Activated CD8-positive, alpha-beta memory T cell treated with anti-CD3 and anti-CD28 coated beads, Interleukin-2, amount 50 U/mL, for 4 hours (primary cell): Measurements from ENCODE around the gene FOXP4.

Source experiments
- DNase-seq: peaks from one replicate; pipeline ENCODE4 v3.0.0-alpha.2; 2020

The FOXP4 gene

DNA sequence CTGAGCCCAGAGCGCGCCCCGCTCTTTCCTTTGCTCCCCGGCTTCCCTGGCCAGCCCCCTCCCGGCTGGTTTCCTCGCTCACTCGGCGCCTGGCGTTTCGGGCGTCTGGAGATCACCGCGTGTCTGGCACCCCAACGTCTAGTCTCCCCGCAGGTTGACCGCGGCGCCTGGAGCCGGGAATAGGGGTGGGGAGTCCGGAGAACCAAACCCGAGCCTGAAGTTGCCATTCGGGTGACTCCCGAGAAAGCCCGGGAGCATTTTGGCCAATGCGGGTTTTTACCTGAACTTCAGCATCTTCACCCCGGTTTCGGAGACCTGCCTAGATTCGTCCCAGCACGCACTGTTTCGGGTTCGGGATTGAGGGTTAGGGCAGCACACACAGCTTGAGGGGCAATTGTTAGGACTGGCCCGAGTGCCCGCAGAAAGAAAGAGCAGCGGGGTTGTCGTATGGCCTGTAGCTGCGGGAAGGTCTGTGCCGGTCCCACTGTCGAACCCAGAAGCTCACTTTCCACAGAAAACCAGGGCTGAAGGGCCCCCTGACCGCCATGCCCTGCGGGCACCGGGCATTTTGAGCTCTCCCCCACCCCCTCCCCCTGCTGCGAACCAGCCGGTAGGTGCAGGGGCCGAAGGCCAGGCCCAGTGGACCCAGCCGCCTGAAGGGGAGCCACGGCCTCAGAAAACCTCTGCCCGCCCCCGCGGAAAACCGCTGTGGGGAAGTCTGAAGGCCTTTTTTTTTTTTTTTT, 2.1 kb downstream of the FOXP4 start:
- peak; percentile 49 for DNase-seq

DNA sequence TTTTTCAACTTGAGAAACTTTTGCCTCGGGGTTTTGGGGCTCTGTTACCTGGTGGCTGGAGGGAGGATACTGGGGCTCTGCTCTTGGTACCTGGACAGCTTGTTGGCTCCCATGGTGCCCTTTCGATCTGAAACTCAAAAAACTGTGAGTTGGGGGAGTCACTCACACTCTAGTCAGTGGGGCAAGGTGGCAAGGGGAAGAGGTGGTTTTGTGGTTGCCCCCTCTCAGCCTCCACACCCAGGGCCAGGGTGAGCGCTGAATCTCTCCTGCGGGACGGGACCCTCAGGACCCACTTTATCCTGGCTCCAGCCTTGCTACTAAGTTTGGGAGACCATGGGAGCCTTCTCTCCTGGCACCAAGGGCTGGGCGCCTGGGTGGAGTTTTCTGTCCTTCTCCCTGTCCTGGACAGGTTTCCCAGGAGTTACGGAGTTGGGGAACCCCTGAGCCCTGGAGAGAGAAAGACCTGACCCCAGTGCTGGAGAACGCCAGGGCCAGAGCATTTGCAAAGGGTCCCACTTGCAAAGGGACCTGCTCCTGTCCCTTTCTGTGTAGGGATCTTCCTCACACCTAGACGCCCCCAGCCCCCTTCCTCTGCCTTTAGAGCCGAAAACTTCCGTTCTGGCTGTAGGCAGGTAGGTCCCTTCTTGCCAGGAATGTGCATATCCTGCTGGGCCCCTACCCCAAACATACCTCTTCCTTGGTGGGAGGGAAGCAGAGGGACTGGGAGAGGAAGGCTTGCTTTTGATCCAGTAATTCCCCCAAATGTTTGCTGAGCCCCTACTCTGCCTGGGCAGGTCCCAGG, 2.9 kb downstream of the FOXP4 start:
- DNase-seq, result no peak

DNA sequence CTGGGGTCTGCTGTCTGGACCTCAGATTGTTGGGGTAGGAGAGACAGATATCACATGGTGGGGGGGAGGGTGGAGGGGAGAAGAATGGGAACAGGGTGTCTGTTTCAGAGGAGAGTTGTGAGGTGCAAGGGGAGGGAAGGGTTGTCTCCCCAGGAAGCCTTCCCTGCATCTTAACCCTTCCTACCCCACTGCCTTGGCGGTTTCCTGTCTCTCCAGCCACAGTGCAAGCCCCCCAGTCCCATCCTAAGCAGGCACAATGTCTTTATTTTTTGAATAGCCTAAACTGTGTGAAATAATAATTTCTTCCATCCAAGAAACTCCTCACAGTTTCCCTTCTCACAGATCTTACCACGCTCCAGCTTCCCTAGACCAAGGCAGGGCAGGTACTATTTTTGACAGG, 3.5 kb downstream of the FOXP4 start:
- no peak for DNase-seq

DNA sequence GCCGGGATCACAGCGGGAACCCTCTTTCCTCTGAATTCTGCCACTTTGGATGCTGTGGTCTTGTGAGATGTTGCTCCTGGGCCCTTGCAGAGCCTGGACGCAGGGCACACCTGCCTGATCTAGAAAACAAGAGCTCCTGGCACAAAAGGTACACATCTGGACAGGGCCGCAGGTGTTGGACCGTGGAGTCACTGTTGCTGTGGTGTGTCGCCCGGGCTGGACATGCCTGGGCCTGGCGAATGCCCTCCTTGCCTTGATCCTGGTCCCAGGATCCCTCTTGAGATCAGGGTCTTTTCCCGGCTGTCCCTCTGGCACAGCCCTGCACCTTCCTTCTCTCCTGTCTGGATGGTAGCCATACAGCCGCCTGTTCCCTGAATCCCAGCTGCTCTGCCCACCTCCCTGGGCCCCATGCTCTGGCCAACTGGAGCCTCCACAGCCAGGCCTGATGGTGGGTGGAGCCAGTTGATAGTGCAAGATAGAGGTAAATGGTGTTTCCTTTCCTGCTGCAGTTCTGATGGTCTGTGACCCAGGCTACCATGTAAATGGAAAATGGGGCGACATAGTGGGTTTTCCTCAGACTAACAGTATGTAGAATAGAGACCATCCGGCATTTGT, 5.0 kb downstream of the FOXP4 start:
- DNase-seq, result no peak

DNA sequence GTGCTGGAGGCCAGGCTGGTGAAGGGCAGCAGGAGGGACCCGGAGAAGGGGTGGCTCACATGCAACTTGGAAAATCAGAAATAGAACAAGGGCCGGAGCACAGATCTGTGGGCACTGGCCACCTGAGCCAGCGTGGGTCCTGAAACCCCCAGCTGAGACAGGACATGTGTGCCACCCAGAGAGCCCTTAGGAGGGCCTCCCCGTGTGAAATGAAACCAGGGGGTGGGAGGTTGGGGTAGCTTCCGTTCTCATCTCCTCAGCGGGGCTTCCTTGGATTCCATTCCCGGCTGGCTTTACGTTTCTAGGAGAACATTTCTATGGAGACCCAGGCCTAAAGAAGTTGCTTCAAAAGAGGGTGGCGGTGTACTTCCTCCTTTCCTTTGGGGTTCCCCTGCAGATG, 5.7 kb downstream of the FOXP4 start:
- no peak for DNase-seq

DNA sequence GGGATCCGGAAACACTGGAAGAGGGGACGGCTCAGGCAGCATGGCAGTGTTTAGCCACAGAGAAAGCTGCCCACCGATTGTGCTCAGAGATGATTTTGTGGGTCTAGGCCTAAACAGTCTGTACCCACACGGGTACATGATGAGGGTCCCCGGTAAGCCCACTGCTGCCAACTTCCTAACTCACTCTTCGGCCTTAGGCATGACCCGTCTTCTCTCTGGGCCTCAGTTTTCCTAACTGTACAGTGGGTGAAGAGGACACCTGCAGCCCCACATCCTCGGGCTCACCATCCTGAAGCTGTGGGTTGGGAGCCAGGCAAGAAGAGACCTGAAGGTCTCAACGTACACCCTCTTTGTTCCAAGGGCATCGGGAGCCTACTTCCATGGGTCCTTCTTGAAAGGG, 6.5 kb downstream of the FOXP4 start:
- DNase-seq, result no peak

DNA sequence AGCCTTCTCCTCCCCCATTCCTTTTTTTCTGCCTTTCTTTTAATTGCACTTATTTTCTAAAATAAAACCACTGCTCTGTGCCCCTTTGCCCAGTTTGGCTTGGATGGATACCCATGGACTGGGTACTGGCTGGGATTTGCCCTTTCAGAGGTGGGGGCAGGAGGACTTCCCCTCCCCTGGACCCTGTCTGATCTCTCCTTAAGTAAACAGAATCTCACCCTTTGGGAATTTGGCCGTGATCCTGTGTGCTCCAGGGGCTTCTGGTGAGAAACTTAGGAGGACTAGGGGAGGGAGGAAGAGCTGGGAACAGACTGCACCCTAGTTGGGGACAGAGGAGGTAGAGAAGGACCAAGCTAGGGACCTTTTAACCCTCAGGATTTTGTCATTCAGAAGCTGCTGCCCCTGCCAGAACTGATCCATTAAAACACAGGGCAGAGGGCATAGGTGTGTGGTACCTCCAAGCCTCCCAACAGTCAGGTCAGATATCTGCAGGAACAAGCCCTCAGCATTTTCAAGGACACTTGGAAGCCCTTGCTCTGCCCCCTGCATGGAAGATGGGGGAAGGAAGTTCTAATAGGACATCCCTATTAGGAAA, 7.3 kb downstream of the FOXP4 start:
- no peak for DNase-seq

DNA sequence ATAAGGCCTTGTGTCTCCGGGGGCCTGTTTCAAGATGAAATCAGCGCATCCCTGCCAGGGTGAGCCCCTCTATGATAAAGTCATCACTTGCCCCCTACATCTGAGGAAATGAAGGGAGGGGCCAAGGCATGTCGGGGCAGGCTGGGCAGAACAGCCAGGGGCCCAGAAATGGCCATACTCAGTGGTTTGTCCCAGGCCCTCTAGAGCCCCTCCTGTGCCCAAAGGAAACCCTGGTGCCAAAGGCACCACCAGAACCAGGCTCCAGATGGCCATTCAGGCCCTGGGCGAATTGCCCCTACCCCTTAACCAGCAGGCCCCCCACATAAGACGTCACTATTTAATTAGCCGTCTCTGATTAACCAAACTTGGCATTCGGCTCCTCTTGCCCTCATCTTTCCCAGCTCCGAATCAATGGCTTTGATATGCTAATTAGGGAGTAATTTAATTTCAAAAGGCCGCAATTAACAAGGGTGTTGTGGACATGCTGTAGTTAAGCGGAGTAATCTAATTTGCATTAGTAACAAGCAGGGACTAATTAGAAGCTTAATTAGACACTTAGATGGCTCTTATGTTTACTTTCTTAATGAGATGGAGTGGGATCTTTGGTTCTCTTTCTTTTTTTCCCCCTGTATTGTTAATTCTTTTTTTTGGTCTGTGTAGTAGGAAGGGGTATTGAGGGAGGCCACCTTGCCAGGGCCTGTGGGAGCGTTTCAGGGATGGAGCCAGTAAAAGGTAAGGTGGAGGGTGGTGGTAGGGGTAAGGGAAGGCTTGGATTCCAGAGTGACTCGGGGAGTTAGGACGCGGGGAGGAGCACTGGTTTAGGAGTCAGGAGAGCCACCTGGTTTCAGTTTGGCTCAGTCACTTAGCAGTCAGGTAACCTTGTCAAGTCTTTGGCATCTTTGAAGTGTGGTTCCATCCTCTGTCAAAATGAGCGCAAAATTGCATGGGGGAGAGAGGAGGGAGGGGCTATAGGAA, 9.4 kb downstream of the FOXP4 start:
- DNase-seq, result no peak

DNA sequence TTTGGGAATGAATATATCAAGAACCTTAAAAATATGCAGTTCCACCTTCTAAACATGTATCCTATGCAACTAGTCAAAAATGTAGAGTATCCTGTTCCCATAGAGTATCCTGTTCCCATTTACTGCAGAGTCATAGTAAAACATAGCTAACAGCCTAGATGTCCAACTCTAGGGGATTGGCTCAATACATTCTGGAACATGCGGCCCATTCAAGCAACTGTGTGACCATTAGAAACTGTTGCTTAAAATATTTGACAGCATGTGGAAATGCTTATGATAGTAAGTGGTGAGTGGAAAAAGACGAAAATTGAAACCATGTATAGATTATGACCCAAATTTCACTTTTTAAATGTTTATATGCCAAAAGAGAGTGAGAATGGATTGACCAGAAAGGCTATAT, 11.2 kb downstream of the FOXP4 start:
- no peak for DNase-seq

DNA sequence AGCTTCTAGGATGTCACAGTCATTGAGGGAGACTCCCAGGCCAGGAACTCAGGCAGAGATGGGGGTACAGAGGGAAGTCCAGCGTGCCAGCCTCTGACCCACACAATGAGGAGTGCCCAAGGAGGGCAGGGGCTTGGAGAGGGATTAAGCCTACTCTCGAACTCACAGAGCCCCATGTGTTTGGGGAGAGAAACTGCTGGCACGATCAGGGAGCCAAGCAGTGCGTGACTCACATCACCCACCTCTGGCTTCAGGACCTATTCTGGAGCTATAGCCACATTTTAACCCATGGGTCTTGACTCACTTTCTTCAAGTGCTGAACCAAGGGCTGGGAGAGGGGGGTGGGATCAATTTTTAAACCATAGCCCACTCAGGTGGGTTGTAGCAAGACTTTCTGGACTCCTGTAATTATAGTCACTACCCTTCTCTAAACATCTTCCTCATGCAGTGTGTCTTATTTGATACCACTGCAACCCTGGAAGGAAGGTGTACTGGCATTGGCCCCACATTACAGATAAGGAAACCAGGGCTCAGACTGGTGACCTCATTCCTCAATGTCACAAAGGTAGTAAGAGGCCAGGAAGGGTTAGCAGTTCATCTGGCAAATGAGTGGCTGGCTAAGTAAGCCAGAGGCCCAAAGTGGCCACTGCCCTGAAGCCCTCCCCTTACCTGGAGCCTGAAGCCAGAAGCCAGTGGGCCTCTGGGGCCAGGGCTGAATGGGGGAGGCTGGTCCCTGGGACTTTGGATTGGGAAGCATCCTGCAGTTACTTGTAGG, 12.0 kb downstream of the FOXP4 start:
- no peak for DNase-seq

DNA sequence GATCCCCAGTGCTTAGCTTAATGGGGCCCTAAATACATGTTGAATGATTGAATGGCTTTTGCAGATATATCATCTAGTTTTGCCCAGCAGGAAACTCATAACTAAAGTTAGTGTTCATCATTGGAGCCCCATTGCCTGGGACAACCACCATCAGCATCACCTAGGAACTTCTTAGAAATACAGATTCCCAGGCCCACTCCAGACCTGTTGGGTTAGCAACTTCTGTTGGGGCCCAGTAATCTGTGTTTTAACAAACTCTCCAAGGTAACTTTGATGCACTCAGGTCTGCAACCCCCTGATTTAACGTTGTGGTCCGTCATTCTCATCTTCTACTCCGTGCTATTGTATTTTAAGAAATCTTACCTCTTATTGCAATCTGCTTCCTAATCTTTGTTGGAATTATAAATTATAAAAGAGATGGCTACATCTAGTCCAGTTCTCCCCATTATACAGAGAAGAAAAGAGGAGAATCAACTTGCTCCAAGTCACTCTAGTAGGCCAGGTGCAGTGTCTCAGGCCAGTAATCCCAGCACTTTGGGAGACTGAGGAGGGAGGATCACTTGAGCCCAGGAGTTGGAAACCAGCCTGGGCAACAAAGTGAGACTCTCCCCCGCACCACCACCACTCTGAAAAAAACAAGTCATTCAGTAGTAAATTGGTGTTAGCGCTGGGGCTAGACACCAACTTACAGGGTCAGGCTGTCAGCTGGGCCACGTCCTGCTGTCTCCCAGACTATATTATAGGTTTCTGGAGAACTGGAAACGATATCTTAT, 13.7 kb downstream of the FOXP4 start:
- DNase-seq, result no peak

DNA sequence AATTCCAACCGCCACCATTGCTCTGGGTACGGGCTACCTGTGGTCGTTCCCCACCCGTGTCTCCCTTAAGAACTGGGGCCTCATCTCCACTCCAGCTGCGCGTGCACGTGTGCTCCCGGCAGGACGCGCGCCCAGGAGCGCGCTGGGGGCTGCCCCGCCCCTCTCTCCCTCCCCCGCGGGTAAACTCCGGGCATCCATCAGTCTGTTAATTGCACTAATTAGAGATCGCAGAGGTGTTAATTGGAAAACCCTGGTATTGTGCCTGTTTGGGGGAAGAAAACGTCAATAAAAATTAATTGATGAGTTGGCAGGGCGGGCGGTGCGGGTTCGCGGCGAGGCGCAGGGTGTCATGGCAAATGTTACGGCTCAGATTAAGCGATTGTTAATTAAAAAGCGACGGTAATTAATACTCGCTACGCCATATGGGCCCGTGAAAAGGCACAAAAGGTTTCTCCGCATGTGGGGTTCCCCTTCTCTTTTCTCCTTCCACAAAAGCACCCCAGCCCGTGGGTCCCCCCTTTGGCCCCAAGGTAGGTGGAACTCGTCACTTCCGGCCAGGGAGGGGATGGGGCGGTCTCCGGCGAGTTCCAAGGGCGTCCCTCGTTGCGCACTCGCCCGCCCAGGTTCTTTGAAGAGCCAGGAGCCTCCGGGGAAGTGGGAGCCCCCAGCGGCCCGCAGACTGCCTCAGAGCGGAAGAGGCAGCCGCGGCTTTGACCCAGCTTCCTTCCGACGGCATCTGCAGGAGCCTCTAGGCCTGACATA, 14.4 kb downstream of the FOXP4 start:
- DNase-seq, result peak; percentile 81

DNA sequence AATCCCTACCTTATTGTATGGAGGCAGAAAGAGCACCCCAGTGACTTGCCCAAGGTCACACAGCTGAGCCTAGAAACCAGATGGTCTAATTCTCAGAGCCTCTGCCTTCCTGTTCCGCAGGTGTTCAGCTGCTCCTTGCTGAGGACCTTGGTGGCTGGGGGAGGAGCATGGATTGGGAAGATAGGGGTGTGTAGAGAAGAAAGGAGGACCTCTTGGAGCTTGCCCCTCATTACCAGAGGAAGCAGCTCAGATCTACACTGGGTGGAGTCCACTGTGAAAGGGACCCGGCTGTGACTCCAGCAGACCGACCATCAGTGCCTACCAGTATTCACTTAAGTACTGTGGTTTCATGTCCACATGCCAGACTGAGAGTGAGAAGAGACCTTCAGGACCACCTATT, 15.2 kb downstream of the FOXP4 start:
- DNase-seq, result no peak

DNA sequence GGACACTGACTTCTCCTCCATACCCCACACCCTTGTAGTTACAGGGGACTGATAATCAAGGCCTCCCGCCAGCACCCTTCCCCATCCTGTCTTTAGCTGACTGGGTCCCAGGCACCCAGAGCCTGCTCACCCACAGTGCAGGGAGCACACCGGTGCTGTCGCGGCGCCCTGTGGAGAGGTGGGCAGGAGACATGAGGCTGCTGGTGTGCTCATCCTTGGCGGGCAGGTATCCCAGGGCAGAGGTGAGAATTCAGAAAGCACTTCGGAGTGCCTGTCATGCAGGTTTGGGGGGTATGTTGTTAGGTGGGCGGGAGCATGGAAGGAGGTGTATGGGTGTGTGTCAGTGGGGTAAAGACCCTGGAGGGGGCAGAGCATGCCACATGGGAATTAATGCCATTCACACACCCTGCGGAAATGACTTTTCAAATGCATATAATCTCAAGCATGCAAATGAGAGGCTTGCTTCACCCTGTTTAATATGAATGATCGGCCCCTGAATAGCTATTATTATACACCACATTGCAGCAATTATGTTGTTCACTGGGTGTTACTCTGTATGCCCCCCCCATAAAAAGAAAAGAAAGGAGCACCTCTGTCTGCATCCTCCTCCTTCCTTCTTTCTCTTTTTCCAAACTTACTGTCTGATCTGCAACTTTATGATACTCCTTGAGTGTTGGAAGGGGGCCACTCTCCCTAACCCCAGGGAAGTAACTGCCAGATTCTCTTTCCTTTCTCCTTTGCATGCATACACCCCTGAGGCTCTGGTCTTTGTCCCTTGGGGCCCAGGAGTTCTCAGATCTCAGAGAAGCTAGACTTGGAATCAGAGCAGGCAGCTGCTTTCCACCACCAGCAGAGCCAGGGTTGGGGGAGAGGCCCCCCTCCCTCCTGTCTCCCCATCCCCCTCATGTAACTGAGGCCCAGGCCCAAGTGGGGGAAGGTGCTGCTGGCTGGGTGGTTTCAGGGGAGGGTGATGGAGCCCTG, 16.0 kb downstream of the FOXP4 start:
- DNase-seq, result no peak

DNA sequence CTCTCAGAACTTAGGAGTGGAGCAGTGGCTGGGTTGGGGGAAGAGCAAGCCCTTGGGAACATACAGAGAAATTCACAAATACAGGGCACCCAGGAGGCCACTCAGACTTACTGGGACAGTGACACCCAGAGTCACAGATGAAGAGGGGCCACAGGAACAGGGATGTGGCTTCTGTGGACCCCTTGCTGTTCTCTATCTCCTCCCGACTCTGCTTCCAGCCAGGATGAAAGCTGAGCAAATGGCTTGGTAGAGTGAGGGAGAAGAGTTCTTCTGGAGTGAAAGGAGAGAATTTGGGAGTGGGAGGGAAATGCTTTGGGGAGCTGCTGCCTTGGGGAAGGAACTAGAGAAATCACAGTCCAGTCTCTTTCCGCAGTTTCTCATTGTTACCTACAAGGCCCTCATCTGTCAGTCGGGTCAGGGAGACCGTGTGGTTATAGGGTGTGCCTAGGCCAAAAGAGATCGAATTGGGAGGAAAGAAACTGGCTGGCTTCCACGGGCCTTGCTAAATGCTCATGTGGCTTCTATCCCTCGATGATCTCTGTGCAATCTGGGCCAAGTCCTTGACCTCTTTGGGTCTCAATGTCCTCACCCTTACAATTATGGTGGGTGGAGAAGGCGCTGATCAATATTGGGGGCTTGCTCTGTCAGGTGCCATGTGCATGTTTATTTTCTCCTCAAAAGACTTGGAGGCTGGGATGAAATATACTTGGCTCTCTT, 17.0 kb downstream of the FOXP4 start:
- no peak for DNase-seq

DNA sequence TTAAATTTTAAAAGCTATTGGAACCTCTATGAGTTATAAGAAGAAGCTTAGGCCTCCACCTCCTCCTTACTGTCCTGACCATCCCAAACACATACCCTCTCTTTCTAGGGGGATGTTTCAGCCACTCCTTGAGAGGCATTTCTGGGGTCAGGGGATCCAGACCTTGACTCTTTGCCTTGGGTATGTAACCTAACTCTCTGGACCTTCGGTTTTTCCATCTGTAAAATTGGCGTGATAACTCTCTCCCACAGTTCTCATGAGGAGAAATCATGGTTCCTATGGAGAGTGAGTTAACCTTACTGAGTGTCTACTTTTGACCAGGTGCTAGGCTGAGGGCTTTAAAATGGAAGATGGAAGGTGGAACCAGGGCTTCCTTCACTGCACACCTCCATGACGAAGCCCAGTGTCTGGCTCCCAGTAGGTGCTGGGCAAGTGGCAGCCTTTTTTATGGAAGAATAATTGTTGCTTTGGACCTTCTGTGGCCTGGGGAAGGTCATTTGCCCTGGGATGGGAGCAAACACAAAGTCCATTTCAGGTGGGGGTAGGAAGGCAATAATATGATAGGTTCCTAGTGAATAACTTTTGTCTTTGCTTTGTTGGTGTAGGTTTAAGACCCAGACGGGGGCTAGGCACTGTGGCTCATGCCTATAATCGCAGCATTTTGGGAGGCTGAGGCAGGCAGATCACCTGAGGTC, 18.4 kb downstream of the FOXP4 start:
- no peak for DNase-seq

DNA sequence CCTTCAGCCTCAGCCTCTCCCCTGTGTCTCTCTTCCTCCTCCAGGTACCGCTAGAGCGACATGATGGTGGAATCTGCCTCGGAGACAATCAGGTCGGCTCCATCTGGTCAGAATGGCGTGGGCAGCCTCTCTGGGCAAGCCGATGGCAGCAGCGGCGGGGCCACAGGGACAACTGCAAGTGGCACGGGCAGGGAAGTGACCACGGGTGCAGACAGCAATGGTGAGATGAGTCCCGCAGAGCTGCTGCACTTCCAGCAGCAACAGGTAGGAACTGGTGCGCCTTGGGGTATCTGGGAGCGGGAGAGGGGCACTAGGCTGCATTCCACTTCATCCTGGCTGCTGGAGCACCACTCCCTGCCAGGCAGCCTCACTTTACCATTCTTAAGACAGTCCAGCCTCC, 19.5 kb downstream of the FOXP4 start:
- DNase-seq, result no peak
